Neural cell (in vitro differentiated cells): ENCODE results near the gene C17orf100. TPM values are rescaled to one million over a fixed set of nuclear protein-coding genes. Genes with fewer than 3 reads are reported as not detected.

Source experiments
- H2AFZ ChIP-seq: fragments of 200-600, 300-800 bp; sonication (generic), shearing (Covaris generic); 2 replicates; pipeline ENCODE4 v1.6.0; 2014; ENCODE audit warnings: low read depth, mild to moderate bottlenecking, antibody characterized with exemption, low read length, moderate library complexity
- H3F3A ChIP-seq: fragments of 200-600 bp; shearing (Covaris generic); 2 replicates; pipeline ENCODE4 v1.6.1; 2016; ENCODE audit warnings: mild to moderate bottlenecking, moderate library complexity, mixed read lengths, antibody characterized with exemption, low read length; ENCODE audit not compliant: insufficient read depth, poor library complexity, severe bottlenecking
- H3K27ac ChIP-seq: fragments of 200-600, 300-800 bp; sonication (generic), shearing (Covaris generic); 2 replicates; pipeline ENCODE4 v1.5.1; 2014; ENCODE audit warnings: mild to moderate bottlenecking, low read length, moderate library complexity
- H3K27me3 ChIP-seq: fragments of 300-800, 200-600 bp; sonication (generic), shearing (Covaris generic); 2 replicates; pipeline ENCODE4 v1.6.0; 2014; ENCODE audit warnings: mild to moderate bottlenecking, low read depth, low read length, moderate library complexity; ENCODE audit not compliant: insufficient read depth
- H3K36me3 ChIP-seq: fragments of 300-800, 200-600 bp; sonication (generic), shearing (Covaris generic); 2 replicates; pipeline ENCODE4 v1.5.1; 2014; ENCODE audit warnings: mild to moderate bottlenecking, antibody characterized with exemption, low read length, moderate library complexity; ENCODE audit not compliant: insufficient read depth
- H3K4me2 ChIP-seq: fragments of 300-800, 200-600 bp; sonication (generic), shearing (Covaris generic); 2 replicates; pipeline ENCODE4 v1.6.0; 2014; ENCODE audit warnings: mild to moderate bottlenecking, low read length
- H3K4me3 ChIP-seq: fragments of 300-800, 200-600 bp; sonication (generic), shearing (Covaris generic); 2 replicates; pipeline ENCODE4 v1.5.1; 2014; ENCODE audit warnings: mild to moderate bottlenecking, low read length, moderate library complexity
- H3K79me2 ChIP-seq: fragments of 200-600 bp; shearing (Covaris generic); replicated peaks from 2 replicates; pipeline ENCODE4 v1.6.0; 2014; ENCODE audit warnings: mild to moderate bottlenecking, low read length, moderate library complexity; ENCODE audit not compliant: insufficient read depth
- H3K9ac ChIP-seq: fragments of 300-800, 200-600 bp; sonication (generic), shearing (Covaris generic); 2 replicates; pipeline ENCODE4 v1.6.1; 2016; ENCODE audit warnings: mild to moderate bottlenecking, low read length, mixed read lengths
- H3K9me2 ChIP-seq: fragments of 200-600 bp; shearing (Covaris generic); 2 replicates; pipeline ENCODE4 v1.6.1; 2016; ENCODE audit warnings: mild to moderate bottlenecking, low read length, mixed read lengths; ENCODE audit not compliant: insufficient read depth
- H3K9me3 ChIP-seq: fragments of 200-600, 300-800 bp; sonication (generic), shearing (Covaris generic); 2 replicates; pipeline ENCODE4 v1.6.1; 2016; ENCODE audit warnings: mild to moderate bottlenecking, mixed run types, low read length, moderate library complexity, mixed read lengths
- H4K20me1 ChIP-seq: fragments of 200-600 bp; shearing (Covaris generic); 2 replicates; pipeline ENCODE4 v1.6.1; 2016; ENCODE audit warnings: mild to moderate bottlenecking, mixed run types; ENCODE audit not compliant: insufficient read depth
- CTCF ChIP-seq: fragments of 450-650 bp; IDR thresholded peaks from 2 replicates; pipeline ENCODE4 v1.5.1; 2014; ENCODE audit warnings: antibody characterized with exemption, mild to moderate bottlenecking, moderate library complexity; ENCODE audit not compliant: poor library complexity, severe bottlenecking
- EP300 ChIP-seq: fragments of 450-650 bp; conservative IDR thresholded peaks from 2 replicates; pipeline ENCODE4 v1.6.1; 2014; ENCODE audit warnings: antibody characterized with exemption, mild to moderate bottlenecking, moderate library complexity; ENCODE audit not compliant: poor library complexity, severe bottlenecking
- EZH2 ChIP-seq: fragments of 200-600, 300-800 bp; shearing (Covaris generic), sonication (generic); IDR thresholded peaks from 2 replicates; pipeline ENCODE4 v1.6.1; 2014; ENCODE audit warnings: antibody characterized with exemption, low read length, borderline replicate concordance, mild to moderate bottlenecking; ENCODE audit not compliant: insufficient read depth, poor library complexity, severe bottlenecking
- MXI1 ChIP-seq: fragments of 450-650 bp; conservative IDR thresholded peaks from 2 replicates; pipeline ENCODE4 v1.6.1; 2014; ENCODE audit warnings: antibody characterized with exemption, mild to moderate bottlenecking; ENCODE audit not compliant: poor library complexity, severe bottlenecking
- POLR2AphosphoS5 ChIP-seq: IDR thresholded peaks from 2 replicates; pipeline ENCODE4 v1.6.1; 2012
- RAD21 ChIP-seq: fragments of 450-650 bp; conservative IDR thresholded peaks from 2 replicates; pipeline ENCODE4 v1.6.1; 2014; ENCODE audit warnings: antibody characterized with exemption, mild to moderate bottlenecking, moderate library complexity
- SMC3 ChIP-seq: fragments of 450-650 bp; conservative IDR thresholded peaks from 2 replicates; pipeline ENCODE4 v1.6.1; 2014; ENCODE audit warnings: antibody characterized with exemption, mild to moderate bottlenecking, moderate library complexity; ENCODE audit not compliant: poor library complexity
- TAF1 ChIP-seq: IDR thresholded peaks from 2 replicates; pipeline ENCODE4 v1.6.1; 2012; ENCODE audit warnings: low read depth
- polyA plus RNA-seq: library from polyadenylated mRNA; depleted of rRNA; stranded (reverse); fragments of >200 nt; gene quantifications from 2 replicates; pipeline ENCODE4 v1.2.3, GENCODE V29; 2014
- TF ChIP-seq, protein P1 (sequence below): IDR thresholded peaks from 2 replicates; pipeline ENCODE4 v1.6.1; 2012; ENCODE audit warnings: borderline replicate concordance

Gene C17orf100
- polyA plus RNA-seq, 1 donor from 2014 or later: 10.3 TPM

DNA sequence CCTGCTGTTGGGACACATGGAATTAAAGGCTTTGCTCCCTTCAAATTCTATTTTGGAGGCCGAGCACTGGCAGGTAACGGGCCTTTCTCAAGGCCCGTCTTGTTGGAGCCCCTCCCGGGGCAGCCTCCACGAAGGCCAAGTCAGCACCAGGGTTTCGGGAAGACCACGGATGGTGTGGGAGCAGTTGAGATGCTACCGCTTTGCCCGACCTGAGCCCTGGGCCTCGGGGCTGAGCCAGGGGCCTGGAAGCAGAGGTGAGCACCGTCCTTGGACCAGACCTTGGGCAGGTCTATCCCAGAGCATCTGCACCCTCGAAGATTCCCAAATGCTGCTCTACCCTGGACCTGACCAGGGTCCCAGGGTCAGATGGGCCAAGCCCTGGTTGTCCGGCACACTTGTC lies 23.0 kb downstream of the C17orf100 start:
- Histone ChIP-seq H3K36me3 (no peaks in the 10 kb centered on the region), H3K27me3 (no peaks in the 10 kb centered on the region), H3K9me3 (no peaks in the 10 kb centered on the region), H3K9ac (no peak overlapping the region), H3K4me2 (no peak overlapping the region), H3K9me2 (no peaks in the 10 kb centered on the region), H3K27ac (no peak overlapping the region), H3F3A (no peaks in the 10 kb centered on the region), H3K4me3 (no peak overlapping the region), H2AFZ (no peak overlapping the region), H3K79me2 (no peaks in the 10 kb centered on the region), H4K20me1 (no peaks in the 10 kb centered on the region)
- TF ChIP-seq, protein P1, sequence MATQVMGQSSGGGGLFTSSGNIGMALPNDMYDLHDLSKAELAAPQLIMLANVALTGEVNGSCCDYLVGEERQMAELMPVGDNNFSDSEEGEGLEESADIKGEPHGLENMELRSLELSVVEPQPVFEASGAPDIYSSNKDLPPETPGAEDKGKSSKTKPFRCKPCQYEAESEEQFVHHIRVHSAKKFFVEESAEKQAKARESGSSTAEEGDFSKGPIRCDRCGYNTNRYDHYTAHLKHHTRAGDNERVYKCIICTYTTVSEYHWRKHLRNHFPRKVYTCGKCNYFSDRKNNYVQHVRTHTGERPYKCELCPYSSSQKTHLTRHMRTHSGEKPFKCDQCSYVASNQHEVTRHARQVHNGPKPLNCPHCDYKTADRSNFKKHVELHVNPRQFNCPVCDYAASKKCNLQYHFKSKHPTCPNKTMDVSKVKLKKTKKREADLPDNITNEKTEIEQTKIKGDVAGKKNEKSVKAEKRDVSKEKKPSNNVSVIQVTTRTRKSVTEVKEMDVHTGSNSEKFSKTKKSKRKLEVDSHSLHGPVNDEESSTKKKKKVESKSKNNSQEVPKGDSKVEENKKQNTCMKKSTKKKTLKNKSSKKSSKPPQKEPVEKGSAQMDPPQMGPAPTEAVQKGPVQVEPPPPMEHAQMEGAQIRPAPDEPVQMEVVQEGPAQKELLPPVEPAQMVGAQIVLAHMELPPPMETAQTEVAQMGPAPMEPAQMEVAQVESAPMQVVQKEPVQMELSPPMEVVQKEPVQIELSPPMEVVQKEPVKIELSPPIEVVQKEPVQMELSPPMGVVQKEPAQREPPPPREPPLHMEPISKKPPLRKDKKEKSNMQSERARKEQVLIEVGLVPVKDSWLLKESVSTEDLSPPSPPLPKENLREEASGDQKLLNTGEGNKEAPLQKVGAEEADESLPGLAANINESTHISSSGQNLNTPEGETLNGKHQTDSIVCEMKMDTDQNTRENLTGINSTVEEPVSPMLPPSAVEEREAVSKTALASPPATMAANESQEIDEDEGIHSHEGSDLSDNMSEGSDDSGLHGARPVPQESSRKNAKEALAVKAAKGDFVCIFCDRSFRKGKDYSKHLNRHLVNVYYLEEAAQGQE: no peak
- TF ChIP-seq SMC3 (no peak), EZH2 (no peak), POLR2AphosphoS5 (no peak), MXI1 (no peak), TAF1 (no peak), CTCF (no peak), RAD21 (no peak), EP300 (no peak)

DNA sequence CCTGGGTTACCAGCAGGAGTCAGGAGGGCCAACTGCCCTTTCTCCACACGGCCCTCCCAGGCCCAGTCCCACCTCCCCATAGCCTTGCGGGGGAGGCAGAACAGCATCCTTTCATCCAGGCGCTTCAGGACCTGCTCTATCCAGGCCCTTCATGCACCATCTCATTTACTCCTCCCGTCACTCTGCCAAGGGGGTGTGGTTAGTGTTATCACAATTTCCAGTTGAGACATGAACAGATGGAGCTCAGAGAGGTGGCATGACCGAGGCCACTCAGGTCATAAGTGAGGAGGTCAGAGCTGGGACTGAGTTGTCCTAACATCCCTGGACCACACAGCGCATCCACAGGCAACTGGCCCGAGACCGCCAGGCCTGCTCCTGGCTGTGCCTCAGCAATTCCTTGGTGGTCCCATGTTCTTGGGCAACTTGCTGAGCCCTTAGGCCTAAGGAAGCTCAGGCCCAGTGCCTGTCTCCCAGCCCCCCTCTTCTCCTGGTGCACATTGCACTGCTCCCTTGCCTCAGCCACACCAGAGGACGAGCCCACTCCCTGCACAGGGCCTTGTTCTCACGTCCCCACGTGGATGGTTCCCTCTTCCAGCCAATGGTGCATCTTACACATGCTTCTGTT lies 23.8 kb downstream of the C17orf100 start:
- Histone ChIP-seq H2AFZ (no peak overlapping the region), H3K27me3 (no peaks in the 10 kb centered on the region), H3K4me3 (no peak overlapping the region), H3K4me2 (no peak overlapping the region), H3K9ac (no peak overlapping the region), H3K27ac (no peak overlapping the region), H3F3A (no peaks in the 10 kb centered on the region), H4K20me1 (no peaks in the 10 kb centered on the region), H3K9me3 (no peaks in the 10 kb centered on the region), H3K36me3 (no peaks in the 10 kb centered on the region), H3K79me2 (no peaks in the 10 kb centered on the region), H3K9me2 (no peaks in the 10 kb centered on the region)
- no peak for TF ChIP-seq EP300

GRCh38 chr17:6676802-6677157 lies 25.2 kb downstream of the C17orf100 start:
- Histone ChIP-seq H3K9ac (no peak overlapping the region), H3K27me3 (no peaks in the 10 kb centered on the region), H2AFZ (no peak overlapping the region), H3K9me2 (no peaks in the 10 kb centered on the region), H3K4me3 (no peak overlapping the region), H4K20me1 (no peaks in the 10 kb centered on the region), H3K4me2 (no peak overlapping the region), H3K9me3 (no peaks in the 10 kb centered on the region), H3K27ac (no peak overlapping the region), H3F3A (no peaks in the 10 kb centered on the region), H3K79me2 (no peaks in the 10 kb centered on the region), H3K36me3 (no peaks in the 10 kb centered on the region)
- TF ChIP-seq, protein P1: no peak
- TF ChIP-seq SMC3 (no peak), RAD21 (no peak), MXI1 (no peak), TAF1 (no peak), EP300 (no peak), CTCF (no peak), POLR2AphosphoS5 (no peak), EZH2 (no peak)
